GM10266 (cell line): Measurements from ENCODE around the gene CLDN7.

Experiments used
- DNase-seq: peaks from one replicate; pipeline ENCODE4 v3.0.0; 2012; ENCODE audit errors: extremely low spot score
- TF ChIP-seq, protein P1 (sequence below): IDR thresholded peaks from 2 replicates; pipeline ENCODE4 v1.5.1; 2012; ENCODE audit warnings: mild to moderate bottlenecking, low read depth; ENCODE audit not compliant: control insufficient read depth, insufficient read depth; ENCODE audit errors: missing control alignments

Gene CLDN7

GRCh38 chr17:7238420-7239090 is 23.7 kb downstream of the CLDN7 start:
- DNase-seq = no peak
- TF ChIP-seq, protein P1, sequence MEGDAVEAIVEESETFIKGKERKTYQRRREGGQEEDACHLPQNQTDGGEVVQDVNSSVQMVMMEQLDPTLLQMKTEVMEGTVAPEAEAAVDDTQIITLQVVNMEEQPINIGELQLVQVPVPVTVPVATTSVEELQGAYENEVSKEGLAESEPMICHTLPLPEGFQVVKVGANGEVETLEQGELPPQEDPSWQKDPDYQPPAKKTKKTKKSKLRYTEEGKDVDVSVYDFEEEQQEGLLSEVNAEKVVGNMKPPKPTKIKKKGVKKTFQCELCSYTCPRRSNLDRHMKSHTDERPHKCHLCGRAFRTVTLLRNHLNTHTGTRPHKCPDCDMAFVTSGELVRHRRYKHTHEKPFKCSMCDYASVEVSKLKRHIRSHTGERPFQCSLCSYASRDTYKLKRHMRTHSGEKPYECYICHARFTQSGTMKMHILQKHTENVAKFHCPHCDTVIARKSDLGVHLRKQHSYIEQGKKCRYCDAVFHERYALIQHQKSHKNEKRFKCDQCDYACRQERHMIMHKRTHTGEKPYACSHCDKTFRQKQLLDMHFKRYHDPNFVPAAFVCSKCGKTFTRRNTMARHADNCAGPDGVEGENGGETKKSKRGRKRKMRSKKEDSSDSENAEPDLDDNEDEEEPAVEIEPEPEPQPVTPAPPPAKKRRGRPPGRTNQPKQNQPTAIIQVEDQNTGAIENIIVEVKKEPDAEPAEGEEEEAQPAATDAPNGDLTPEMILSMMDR = no peak

DNA sequence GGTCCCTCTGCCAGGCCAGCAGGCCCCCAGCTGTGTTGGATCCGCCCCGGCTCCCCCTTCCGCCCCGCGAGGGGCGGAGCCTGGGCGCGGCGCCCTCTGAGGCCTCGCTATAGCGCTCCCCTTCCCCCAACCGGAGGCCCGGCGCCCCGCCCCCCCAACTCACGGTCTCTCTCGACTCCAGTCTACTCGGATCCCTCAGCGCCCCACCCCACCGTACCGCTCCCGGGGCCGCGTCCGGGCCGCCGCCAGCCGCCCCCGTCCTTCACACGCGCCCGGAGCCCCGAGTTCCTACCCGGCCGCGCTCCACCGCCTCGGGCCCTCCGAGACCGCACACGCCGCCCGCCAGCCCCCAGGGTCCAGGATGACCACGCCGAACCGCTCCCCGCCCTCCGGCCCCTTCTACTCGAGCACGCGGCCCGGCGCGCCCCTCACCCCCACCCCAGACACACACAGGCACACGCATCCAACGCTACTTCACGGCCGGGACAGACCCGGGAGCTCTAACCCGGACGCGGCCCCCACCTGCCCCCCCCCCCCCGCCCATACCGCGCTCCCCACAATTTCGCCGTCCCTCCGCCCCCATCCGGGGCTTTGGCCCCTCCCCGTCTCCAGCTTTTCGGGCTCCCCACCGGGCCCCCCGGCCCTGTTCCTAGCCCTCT is 24.4 kb downstream of the CLDN7 start:
- peak; percentile 91 for DNase-seq
- TF ChIP-seq, protein P1 = no peak

GRCh38 chr17:7237266-7237760 is 25.0 kb downstream of the CLDN7 start:
- no peak for DNase-seq

GRCh38 chr17:7236808-7237207 is 25.5 kb downstream of the CLDN7 start:
- TF ChIP-seq, protein P1 = no peak
- no peak for DNase-seq

More at GRCh38 chr17:7237266-7237760, 25.0 kb downstream of the CLDN7 start:
- TF ChIP-seq, protein P1 = no peak

- DNase-seq = no peak
- TF ChIP-seq, protein P1 = no peak
Measured at GRCh38 chr17:7235693-7236665, 26.3 kb downstream of the CLDN7 start.

DNA sequence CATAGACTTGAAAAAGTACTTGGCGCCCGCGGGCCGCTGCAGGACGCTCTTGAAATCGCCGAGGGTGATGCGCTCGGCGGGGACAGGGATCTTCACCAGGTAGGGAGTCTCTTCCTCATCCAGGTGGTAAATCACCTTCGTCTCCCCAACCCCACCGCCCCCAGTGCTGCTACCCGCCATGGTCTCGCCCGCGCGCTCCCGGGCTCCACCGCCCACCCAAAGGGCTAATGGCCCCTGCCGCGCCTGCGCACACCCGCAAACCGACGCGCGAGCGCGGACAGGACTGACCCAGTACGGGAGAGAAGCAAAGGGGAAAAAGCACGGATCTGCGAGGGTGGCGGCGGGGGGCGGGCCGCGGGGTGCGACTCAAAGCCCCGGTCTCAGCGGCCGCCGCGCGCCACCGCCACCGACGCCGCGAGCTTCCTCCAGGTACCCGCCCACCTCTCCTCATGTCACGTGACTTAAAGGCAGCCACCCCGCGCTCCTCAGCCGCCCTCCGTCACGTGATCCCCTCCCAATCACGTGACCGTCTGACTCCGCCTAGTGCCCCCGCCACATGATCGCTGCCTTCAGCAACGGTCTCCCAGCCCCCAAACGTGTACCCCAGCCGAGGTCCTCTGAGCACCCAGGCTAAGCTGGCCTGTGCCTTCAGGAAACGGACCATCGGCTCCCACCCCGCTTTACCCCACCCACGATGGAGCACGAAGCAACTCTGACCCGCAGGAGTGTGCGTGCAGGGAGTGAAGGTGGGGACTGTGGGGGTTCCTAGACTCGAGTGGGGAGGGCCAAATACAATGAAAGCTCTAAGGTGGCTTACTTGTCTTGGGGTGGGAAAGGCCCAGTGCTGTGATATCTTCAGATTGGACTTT is 28.0 kb downstream of the CLDN7 start, which contains the start of gene DVL2:
Gene DVL2 (minus strand): TSS at position 435 of the 869 bp plus-strand sequence. CDS start 255 bp downstream, at position 180.
- DNase-seq = peak; percentile 98
- TF ChIP-seq, protein P1 = no peak
